KG1 (cell line): ENCODE measurements around the gene MTRFR.
A peak's percentile ranks its signal among the peaks of the same experiment; 100 is the strongest.
"Not testable (repeated sequence)": the region's sequence is repeated elsewhere in the genome, so short reads cannot be mapped to it uniquely, and the experiment has no call there.

ENCODE experiments used
- DNase-seq: peaks from one replicate; lab custom pipeline; 2025; lab: John Stamatoyannopoulos, UW

The MTRFR gene

GRCh38 chr12:123248996-123249741 is 15.9 kb downstream of the MTRFR start:
- not testable (repeated sequence) for DNase-seq

DNA sequence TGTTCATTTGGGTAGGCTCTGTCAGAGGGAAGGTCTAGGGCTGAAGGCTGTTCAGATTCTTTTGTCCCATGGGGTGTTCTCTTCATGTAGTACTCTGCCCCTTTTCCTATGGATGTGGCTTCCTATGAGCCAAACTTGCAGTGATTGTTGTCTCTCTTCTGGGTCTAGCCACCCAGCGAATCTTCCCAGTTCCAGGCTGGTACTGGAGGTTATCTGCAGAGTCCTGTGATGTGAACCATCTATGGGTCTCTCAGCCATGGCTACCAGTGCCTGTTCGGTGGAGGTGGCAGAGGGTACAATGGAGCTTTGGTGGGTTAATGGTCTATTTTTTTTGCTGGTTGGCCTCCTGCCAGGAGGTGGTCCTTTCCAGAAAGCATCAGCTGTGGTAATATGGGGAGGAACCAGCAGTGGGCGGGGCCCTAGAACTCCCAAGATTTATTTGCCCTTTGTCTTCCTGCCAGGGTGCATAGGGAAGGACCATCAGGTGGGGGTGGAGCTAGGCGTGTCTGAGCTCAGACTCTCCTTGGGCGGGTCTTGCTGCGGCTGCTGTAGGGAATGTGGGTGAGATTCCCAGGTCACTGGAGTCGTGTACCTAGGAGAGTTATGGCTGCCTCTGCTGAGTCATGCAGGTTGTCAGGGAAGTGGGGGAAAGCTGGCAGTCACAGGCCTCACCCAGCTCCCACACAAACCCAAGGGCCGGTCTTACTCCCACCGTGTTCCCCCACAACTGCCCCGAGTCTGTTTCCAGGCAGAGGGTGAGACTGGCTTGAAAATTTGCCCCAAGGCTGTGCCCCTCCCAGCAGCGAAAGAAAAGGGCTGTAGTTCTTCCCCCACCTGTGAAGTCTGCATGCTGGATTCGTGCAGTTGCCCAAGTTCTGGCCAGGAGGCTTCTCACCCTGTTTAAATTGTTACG is 17.5 kb downstream of the MTRFR start:
- DNase-seq, result no peak

DNA sequence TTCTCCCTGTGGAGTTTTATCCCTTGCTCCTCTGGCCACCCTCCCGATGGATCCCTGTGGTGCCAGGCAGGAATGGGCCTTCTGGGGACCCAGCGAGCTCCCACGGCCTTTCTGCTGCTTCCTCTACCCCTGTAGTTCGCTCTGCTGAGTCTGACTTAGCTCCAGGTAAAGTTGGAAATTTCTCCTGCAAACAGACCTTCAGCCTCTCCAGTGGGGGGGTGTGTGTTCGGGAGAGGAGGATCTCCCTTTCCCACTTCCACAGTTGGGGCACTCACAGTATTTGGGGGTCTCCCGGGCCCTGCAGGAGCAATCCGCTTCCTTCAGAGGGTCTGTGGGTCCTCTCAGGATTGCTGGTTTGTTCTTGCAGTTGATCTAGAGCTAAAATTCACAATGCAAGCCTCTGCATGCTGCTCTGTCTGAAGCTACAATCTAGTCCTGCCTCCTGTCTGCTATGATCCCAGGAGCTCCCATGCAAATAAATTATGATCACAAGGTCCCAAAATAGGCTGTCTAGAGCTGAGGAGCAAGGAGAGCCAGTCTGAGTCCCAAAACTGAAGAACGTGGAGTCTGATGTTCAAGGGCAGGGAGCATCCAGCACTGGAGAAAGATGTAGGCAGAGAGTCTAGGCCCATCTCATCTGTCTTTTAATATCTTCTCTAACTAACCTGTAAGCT is 18.3 kb downstream of the MTRFR start:
- DNase-seq, result no peak

DNA sequence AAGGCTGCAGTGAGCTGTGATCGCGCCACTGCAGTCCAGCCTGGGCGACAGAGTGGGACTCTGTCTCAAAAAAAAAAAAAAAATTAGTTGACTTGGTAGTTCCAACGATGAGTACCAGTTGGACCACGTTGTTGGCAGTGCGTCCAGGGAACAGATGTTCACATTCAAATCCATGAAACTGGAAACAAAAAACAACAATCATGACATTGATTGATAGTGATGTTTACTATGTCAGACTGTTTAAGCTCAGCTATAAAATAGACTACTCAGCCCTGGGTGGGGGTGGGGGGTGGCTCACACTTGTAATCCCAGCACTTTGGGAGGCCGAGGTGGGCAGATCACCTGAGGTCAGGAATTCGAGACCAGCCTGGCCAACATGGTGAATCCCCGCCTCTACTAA is 19.1 kb downstream of the MTRFR start:
- not testable (repeated sequence) for DNase-seq

- DNase-seq, result no peak
Measured at GRCh38 chr12:123253641-123254459, 20.6 kb downstream of the MTRFR start.

GRCh38 chr12:123254853-123255446 is 21.7 kb downstream of the MTRFR start:
- no peak for DNase-seq

DNA sequence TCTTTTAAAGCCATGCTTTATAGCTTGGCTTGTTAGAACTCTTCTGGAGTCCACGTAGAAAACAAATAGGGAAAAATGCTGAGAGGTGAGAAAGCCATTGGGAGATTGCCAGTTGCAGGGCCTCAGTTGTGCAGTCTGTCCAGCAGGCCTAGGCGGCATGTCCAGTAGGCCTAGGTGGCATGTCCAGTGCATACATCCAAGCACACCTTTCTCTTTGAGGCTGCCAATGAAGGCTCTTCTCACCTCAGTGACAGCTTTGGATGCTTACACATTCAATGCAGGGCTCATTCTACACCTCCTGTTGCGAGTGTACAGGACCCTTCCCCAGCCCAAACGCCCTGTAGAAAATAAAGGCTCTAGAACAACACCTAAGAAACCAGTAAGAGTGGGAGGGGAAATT is 25.4 kb downstream of the MTRFR start:
- no peak for DNase-seq

DNA sequence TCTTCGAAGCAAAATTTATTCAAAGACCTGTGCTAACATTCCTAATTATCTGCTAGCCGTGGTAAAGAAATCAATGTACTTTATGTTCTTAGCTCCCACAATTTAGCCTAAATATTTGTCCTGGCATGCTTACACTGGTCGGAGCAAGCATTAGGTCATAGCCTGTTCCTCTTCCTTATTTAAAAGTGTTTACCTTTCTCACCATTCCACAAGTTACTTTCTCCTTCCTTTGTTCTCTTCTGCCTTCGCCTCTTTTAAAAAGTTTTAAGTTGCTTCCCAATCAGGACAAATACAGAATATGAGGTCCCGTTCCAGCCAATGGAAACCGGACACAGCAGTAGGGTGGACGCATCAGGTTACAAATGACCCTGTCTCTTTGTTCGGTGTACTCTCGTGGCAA is 26.8 kb downstream of the MTRFR start:
- no peak for DNase-seq

DNA sequence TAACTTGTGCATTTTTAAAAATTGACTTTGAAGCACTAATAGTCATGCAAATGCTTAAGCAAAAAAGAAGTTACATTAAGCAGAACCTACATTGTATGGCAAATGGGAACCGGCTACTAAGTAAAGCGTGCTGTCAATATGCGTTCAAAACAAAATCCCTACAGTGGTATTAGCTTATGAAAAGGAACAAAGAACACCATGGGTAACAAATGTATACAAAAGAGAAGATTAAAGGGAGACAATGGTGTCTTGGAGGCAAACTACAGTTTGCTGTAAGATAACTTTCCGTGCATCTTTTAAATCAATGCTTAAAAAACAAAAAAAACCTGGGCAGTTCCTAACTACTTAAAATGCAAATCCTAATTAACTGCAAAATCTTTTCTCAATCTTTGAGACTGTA is 28.0 kb downstream of the MTRFR start:
- DNase-seq, result no peak

DNA sequence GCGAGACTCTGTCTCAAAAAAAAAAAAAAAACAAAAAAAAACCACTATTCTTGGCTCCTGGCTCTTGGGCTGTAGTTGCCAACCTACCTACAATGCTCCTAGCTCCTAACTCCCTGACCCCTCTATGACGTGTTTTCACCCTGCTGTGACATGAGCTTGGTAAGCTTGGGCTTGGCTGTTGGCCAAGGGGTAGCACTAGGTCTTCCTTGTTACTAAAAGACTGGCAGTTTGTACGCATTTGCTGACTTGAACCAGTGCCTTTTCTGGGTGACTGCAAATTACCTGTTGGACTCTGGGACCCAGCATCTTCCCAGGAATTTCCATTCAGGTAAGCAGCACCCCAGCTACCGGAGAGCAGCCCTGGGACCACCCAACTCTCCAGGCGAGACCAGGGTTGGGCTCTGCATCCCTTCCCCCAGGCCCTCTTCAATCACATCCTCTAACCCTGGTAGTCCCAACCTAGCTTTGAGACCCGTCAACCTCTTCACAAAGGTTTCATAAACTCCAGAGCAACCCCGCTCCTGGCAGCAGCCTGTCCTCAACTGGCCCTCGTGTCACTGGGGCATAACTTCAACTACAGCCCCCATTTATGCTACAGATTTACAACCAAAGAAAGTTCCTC is 30.1 kb downstream of the MTRFR start:
- no peak for DNase-seq

GRCh38 chr12:123264642-123265041 is 31.4 kb downstream of the MTRFR start:
- no peak for DNase-seq

DNA sequence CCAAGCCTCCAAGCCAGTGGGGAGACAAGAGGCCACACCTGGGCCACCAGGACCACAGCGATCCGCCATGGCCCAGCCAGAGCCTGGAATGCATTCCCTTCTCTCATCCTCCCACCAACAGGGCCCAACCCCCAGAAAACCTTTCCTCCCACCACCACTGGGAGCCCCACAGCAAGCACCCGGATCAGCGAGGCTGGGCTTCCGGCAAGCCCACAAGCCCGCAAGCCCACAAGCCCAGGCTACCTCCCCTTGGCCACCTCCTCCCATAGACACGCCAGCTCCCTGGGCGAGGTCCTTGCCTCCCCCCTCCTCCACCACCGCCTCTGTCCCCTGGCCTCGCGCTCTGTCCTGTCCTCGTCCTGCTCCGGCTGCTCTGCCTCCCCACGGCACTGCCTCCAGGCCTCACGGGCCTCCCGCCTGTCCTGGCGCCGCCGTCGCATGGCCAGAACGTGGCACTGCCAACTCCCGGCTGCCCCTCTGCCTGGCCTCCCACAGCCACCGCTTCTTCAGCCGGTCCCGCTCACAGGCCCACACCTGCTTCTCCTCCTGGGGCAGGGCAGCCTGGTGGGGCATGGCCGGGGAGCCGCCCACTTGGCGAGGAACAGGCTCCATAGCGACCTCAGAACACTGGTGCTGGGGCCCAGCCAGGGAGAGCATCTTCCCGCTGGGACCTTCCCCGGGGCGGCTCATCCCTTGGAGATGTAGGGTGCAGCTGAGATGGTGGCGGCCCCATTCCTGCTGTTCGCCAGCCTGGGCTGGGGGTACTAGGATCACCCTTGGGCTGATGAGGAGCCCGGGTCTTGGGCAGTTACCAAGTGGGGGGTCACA is 32.8 kb downstream of the MTRFR start:
- no peak for DNase-seq

DNA sequence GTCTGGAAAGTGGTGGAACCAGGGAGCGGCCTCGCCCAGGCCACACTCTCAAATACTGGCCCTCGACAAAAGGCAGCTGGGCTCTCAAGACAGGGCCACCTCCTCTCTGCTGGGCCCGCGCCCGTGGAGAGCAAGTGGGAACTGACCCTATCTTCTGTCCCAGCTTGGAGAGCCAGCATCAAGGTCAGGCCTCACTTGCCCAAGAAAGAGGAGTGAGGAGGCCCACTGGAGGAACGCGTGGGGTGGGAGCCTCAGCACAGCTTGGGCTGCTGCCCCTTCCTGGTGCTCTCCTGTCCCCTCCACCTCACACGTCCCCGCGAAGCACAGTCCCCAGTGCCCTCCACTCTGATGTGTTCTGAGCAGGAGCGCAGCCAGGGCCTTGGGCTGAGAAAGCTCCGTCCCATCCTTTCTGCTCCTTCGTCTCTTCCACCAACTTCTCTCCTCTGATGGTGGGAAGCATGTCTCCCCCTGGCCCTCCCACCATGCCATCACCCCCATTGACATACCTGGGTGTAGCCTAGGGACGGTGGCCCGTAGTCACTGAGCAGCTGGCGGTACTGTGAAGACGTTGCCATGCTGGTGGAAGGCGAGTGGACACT is 33.5 kb downstream of the MTRFR start:
- no peak for DNase-seq

DNA sequence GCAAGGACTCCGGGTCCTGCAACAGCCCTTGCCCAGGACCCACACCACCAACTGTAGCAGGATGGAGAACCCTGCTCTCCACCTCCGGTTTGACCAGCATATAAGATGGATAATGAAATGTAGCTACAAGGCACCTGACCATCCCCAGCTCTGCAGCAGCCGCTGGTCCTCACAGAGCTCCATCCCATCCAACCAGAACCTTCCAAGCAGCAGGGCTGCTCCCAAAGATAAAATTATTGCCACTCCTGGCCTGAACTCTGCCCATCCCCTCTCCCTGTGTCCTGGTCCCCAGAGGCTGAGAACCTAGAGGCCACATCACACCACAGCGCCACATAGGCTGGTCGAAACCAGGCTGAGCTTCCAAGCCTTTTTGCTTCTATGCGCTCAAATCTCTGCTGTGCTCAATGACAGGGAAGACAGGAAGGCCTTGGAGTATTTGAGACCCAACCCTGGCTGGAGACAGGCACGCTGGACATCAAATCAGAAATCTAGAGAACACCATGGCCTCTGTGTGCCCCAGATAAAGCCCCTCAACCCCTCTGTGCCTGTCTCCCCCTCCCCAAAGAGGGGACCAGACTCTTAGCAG is 34.2 kb downstream of the MTRFR start:
- DNase-seq, result no peak

GRCh38 chr12:123267991-123268843 is 35.0 kb downstream of the MTRFR start:
- peak; percentile 33 for DNase-seq

GRCh38 chr12:123268850-123269249 is 35.6 kb downstream of the MTRFR start:
- DNase-seq, result no peak

- peak; percentile 43 for DNase-seq
Measured at GRCh38 chr12:123269395-123269892, 36.2 kb downstream of the MTRFR start.

- DNase-seq, result no peak
Measured at GRCh38 chr12:123269896-123270213, 36.6 kb downstream of the MTRFR start.
